H4 (cell line): ENCODE measurements around the gene CDH22. TPM values are rescaled to one million over a fixed set of nuclear protein-coding genes. Genes with fewer than 3 reads are reported as not detected.

Source experiments
- DNase-seq: peaks from one replicate; pipeline ENCODE4 v3.0.0-alpha.2; 2015; ENCODE audit warnings: low spot score
- total RNA-seq: library from RNA; depleted of rRNA; stranded (reverse); fragments of >200 nt; shearing (Covaris generic); gene quantifications from 2 replicates; pipeline ENCODE4 v1.2.3, GENCODE V29; 2014

Gene CDH22
- total RNA-seq, 1 experiment from 2014 or later: not detected

DNA sequence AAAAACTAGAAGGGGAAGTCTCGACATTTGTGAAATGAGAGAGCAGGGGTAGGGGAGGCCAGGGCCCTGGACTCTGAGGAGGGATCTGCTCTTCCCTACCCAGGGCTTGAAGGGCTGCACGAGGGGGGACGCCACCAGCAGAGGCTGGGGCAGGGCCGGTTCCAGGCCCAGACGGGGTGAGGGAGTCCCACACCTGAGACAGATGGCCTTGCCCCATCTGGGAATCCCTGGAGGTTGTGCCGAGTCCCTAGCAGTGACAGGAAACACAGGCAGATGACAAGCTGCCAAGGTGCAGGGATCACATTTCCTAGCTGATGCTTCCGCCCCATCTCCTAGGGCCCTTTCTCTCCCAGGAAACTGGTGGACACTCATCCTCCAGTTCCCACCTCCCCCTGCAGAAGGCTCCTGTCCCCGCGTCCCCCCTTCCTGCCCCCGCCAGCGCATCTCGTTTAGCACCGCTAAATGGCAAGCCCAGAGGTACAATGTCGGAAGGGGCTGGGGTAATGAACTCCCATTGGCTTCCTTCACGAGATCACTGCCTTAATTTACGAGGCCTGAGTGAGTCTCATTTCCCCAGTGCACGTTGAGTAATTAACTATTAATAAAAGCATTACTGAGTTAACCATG is 35.2 kb upstream of the CDH22 start:
- no peak for DNase-seq

DNA sequence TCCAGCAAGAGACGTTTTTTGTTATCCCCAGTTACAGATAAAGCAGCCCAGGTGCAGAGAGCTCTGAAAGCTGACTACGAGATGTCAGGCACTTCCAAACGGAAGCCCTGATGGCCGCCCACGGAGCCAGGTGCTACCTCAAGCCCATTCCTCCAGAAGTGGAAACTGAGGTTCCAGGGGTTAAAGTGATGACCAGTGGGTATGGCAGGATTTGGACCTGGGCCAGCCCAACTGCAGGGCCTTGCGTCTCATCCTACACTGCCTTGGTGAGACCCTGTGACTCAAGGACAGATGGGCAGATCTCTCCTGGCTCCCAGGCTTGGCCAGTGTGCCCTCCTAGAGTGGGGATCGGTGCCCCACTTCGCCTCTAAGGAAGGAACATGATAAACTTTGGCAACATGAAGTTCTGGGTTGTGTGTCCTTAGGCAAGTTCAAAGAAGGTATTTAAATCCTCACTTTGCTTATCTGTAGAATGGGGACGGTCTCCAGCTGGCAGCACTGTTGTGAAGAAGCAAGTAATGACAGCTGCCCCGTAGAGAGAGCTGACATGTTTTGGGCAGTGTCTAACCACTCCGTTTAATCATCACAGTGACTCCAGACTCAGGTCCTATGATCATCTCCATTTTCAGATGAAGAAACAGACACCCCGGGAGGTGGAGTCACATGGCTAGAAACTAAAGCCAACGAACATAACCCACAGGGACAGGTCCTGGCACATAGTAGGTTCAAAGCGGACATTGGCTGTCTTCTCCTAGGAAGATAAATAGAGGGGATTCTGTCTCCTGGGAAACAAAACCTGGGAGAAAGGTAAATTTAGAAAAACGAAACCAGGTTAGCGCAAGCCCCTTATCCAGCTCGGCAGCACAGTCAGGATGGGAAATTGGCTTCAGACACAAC is 34.4 kb upstream of the CDH22 start:
- DNase-seq: no peak

DNA sequence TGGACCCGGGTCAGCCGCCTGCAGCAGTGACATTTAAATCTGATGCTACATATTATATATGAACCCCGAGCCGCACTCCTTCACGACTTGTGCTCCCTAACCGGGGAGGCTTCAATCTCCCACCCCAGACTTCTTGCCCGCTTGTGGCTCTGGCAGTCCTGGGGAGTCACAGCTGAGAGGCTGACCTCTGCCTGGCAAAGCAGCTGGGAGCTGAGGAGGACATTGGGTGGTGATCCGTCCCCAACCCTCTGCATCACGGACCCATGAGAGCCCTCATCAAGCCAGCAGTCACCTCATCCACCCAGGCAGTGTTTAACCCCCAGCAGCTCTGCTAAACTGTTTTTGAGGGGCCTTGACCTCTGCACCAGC is 33.7 kb upstream of the CDH22 start:
- DNase-seq: no peak

DNA sequence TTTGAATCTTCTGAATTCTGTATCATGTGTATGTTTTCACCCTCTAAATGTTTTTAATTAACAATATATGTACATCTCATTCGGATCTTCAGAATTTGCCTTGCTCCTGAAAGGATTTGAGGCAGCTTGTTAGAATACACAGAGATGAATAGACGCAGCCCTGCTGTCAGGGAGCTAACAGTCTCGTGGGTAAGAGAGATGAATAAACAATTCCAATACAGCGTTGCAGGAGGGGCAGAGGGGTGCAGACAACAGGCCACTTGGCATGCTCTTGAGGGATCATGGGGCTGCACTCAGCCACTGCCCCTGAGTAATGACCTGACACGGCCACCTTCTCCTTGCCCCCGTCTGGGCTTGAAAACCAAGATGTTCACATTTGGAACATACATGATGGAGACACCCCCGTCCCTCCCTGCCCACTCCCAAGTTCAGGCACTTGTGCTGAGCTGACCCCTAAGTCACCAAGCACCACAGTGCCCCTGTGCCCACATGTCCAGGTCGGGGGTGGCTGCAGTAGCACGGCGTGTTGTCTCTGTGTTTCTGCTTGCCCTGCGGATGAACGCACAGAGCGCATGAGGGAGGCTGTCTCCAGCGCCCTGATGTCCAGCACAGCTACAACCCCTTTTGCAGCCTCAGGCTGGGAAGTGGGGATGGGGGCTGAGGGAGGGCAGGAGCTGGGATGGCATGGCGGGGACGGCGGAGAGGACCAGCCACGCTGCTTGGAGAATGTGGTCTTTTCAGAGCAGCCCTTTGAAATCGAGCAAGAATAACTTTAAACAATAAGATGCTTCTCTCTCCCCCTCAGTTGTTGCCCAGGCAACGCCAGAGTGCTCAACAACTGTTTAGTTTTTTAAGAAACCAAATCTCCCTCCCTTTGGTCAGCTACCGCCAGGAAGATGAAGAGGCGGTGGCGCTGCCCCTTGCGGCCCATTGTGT is 33.0 kb upstream of the CDH22 start:
- no peak for DNase-seq

DNA sequence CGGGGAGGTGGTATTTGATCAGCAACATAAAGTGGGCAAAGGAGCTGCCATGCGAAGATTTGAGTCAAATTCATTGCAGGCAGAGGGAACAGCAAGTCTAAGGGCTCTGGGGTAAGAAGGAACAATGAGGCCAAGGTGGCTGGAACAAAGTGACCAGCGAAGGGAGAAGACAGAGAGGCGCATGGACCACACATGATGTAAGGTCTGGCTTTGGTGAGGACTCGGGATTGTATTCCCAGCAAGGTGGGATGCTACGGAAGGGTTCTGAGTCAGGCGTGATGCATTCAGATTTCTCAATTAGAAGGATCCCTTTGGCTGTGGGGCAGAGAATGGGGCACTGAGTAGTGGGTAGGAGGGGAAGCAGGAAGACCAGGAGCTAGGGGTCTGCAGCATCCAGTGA is 30.7 kb upstream of the CDH22 start:
- no peak for DNase-seq

DNA sequence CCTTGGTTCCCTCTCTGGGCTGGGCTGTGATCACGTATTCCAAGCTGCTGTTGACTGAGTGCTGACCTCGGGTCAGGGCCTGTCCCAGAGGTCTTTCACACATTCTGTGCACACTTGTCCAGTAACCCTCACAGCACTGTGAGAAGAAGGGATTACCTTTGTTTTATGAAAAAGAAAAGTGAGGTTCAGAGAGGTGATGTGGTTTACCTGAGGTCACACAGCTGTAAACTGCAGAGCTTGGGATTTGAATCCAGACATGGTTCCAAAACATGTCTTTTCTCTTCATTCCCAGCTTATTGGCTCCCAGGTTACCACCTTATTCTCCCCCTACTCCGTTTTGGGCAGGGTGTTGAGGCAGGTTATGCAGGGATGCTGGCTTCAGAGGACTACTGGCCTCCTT is 28.4 kb upstream of the CDH22 start:
- no peak for DNase-seq

DNA sequence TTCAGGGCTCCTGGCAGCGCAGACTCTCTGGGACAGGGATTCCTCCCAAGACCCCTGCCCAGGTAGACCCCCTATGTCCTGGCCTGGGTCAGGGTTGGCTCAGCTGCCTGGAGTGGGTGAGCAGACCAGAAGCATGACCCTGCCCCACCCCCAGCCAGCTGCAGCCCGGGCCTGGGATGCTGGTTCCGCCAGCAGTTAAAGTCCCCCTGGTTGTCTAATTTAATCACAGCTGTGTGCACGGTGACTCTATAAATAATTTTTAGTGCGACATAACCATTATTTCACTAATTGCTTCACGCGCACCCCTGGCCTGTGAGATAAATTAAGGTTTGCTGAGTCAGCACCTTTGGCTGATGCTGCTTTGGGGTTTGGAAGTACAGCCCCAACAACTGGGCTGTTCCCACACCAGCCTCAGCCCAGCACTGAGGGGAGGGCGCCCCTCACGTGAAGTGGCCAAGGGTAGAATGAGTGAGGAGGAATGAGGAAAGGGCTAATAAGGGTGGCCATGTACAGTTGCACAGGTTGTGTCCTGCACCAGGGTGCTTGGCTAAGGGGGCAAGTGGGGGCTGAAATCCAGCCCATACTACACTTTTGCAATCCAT is 26.1 kb upstream of the CDH22 start:
- no peak for DNase-seq

DNA sequence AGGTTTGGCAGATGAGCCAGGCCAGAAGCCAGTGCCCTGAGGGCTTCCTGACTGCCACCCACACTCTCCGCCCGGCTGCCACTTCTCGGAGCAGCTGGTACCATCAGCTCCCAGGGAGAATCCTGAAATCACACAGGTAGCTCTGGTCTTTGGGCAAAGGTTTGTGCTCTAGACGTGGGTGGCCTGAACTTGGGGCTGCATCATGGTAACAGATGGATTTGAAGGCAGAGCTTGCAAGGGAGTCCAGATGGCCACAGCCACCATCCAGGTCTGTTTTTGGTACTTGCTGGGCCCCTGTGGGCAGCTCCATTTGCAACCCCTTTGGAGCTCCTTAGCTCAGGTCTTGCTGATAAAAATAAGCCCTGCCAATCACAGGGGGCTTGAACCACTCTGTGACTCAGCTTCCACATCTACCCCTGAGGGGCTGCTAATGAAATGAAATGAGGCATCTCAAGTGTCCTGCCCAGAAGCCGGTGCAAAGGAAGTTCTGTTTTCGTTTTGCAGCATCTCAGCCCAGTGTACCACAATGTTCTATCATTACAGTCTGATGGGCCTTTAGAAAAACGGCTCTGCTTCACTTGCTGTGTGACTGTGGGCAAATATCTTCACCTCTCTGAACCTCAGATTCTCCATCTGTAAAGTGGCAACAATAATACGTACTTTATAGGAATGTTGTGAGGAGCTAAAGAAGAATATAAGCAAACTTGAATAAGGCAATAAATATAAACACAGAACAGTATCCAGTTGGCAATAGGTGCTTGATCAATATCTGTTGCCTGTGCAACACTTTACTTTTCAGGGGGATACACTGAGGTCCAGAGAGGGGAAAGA is 25.1 kb upstream of the CDH22 start:
- DNase-seq: no peak

DNA sequence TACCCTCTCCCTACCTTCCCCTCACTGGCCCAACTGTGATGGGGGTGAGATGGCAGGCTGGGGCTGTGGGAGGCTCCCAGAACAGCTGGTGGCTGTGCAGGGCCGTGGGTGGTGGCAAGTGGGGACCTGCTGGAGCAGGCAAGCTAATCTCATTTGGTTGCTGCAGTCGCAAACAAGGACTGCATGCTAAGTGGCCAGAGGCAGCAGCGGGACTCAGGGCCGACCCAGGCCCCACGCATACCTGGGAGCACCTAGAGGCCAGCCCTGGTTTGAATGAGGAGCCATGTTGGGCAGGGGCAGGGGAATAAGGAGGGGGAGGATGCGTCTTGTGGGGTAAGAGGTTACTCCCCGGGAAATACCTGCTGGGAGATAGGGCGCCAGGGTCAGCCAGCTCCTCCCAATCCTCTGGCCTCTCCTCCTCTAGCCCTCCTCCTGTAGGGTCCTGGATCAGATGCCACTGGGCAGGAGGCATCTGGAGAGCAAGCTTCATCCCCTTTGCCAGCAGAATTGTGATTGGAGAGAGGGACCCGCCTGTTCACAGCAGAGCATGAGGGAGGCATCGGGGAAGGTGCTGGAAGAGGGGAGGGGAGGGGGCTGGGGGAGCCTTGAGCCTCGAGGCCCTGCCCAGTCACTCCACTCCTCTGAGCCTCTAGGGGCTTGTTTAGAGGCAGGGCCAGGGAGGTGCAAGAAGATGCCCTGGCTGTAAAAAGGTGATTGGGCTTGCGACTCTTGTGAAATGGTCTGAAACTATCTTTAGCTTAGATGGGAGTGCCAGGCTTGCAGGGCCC is 24.3 kb upstream of the CDH22 start:
- DNase-seq: no peak

DNA sequence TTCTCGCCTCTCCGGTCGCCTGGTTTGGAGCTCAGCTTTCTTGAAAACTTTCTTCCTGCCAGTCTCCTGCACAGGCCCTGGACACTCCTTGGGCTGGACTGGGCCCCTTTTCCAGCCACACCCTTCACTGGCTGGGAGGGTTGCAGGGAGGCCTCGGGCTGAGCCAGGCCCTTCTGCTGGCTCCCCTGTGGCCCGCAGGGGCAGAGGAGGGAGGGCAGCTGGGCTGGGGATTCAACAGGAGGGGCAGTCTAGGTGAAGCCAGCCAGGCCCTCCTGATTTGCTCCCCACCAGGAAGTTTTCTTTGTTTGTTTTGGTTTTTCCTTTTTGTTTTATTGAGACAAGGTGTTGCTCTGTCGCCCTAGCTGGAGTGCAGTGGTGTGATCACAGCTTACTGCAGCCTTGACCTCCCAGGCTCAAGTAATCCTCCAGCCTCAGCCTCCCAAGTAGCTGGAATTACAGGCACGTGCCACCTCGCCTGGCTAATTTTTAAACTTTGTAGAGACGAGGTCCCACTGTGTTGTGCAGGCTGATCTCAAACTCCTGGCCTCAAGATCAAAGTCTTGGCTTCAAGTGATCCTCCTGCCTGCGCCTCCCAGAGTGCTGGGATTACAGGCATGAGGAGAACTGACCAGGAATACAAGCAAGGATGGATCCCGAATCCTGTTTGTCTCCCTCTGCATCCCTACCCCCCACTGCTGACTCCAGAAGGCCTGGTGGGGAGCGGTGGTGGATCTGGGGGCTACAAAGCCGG is 23.5 kb upstream of the CDH22 start:
- no peak for DNase-seq

DNA sequence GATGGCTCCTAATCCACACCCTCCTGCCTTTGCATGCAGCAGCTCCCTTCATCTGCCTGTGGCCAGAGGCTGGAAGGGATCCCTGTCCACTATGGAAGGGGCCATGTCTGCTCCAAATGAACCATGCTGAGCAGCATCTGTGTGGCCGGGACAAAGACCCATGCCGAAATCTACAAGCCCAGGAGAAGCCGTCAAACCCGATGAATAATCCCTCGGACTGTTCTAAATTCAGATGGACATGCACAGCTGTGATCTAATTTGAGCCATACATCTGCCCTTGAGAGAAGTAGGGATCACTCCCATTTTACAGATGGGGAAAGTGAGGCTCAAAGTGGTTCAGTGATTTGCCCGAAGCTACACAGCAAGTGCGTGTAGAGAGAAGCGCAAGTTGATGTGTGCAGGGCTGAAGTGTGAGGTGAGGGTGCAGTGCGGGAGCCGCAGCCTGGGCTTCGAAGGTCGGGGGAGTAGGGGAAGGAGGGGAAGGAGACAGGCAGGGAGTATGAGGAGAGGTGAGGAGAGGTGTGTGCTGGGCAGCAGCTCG is 22.6 kb upstream of the CDH22 start:
- DNase-seq: no peak

DNA sequence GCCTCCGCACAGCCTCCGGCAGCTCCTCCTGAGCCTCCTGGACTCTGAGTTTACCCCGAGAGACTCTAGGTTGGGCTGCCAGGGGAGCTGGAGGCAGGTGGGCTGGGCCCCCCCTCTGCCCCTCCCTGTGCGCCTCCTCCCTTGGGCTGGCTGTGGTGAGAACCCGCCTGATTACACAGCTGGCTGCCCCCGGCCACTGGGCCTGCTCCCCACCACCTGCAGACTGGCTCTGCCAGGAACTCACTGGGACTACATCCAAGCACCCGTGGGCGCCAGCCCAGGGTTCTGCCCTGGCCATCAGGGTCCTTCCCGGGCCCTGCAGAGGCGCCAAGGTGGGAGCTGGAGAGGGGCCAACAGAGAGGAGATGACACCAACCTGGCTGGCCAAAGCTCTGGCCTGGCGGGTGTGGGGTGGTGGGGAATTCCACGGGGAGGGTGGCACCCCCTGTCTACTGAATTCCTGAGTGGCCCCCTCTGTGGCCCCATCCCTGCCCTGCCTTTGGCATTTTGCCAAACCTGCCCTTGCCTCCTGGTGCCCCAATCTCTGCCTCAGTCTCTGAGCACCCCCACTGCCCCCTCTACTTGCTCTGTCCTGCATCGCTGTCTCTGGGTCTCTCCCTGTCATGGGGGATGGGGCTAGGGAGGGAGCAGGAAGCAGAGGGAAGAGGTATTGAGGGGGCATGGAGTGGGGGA is 21.9 kb upstream of the CDH22 start:
- no peak for DNase-seq

DNA sequence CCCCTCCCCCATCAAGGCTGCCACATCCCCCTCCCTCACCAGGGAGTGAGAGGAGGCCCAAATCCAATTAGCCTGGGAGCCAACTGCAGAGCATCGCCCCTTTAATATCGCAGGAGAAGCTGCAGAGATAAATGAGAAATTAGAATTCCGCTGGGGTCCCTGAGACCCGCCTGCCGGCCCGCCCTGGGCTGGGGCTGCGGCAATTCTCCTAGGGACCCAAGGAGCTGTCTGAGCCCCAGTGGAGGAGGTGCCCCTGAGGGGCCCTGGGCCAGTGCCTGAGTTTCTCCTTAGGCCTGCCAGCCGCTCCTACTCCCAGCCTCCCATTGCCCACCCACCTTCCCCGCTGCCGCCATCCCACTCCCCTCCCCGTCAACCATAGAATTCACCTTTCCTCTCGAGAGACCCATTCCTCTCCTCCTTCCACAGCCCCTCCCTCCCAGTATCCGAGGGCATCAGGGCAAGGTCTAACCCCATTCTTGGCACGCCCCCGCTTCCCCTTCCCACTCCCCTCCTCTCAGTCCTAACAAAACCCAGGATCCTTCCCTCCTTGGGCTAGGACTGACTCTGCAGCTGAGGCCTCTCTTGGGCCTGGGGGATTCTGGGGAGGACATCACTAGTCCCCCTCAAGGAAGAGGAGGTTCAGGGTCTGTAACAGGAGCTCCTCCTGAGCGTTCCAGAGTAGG is 20.0 kb upstream of the CDH22 start:
- no peak for DNase-seq

DNA sequence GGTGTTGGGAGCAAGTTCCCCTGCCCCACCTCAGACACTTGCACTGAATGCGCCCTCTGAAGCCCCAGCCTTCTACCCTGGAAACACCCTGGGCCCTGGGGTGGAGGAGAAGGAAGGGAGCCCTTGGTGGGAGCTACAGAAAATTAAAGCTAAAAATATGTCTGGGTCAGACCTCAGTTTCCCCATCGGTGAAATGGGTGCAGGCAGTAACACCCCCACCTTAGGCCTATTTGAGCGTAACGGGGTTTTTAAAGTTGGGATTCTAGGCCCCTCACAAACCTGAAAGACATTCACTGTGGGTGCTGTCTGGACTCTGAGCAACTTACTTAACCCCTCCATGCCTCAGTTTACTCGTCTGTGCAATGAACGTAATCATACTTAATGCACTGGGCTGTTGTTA is 19.3 kb upstream of the CDH22 start:
- DNase-seq: no peak

DNA sequence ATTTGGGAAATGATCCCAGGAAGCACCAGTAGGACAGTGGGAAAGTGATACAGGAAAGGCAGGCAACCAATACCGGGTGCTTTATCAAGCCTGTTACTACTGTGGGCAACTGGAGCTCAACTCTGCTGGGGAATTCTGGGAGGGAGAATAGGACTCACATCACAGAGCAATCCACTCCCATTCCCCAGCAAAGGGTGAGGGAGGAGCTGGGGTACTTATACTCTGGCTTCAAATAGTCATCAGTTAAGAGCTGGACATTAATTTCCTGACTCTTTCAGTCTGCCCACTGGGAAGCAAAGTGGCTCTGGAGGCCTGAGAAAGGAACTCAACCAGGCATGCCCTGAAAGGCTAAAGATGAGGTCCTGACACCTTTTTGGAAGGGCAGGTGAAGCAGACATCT is 17.5 kb upstream of the CDH22 start:
- no peak for DNase-seq

DNA sequence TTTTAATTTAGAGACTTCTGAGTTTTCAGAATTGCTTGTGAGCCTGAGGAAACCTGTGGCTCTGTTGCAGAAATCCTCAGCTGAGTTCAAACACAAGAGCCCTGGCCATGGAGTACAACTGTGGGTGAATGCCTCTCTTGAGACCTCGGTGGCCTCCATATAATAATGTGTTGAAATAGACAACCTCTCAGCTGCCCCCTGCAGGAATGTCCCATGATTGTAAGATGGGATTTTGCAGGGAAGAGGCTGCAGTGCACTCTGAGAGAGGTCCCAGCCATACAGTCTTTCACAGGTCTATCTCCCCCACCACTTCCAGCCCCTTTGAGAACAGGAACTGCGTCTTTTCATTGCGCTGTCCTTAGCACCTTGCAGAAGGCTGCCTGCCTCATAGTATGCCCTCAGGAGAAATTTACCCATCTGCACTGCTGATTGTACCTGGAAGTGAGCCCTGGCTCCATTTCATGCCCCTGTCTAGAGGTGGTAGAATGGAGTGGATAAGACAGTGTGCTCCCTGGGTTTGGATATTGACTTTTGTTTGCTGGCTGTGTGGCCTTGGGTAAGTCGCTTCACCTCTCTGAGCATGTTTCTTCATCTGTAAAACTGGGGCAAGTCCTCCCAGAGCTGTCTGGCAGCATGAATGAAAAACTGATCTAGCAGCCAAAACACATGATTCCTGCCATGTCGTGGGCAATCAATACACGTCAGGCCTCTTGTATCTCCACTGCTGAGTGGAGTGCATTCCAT is 16.8 kb upstream of the CDH22 start:
- peak; percentile 33 for DNase-seq

DNA sequence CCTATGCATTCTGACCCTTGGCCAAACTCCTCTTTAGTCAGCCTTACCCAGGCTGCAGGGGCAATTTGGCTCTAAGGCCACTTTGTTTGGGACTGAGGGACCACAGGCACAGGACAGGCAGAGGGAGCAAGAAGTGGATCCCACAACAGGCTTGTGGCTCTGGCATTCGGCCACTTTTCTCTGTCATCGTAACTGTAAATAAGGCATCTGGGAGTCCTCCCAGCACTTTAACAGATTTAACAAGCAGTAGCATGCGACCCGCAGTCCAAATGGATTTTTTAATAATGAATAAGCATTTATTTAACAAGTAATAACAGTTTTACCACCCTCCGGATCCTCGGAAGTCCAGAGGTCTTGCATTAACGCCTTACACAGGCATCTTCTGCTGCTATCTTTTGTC is 16.1 kb upstream of the CDH22 start:
- no peak for DNase-seq
